ENCODE data around the gene TSPAN17. TPM values are rescaled to one million over a fixed set of nuclear protein-coding genes. Genes with fewer than 3 reads are reported as not detected.

Gene TSPAN17
- polyA plus RNA-seq, 1 experiment: 65.8 TPM

GRCh38 chr5:176637556-176637955 is 9.7 kb upstream of the TSPAN17 start:
- peaks cover 22% of the 10 kb centered on the region for H3K27me3 ChIP-seq (ENCODE audit: control insufficient read depth, insufficient read depth, low read length)
- CTCF ChIA-PET: no interaction called here

GRCh38 chr5:176638437-176638836 is 8.8 kb upstream of the TSPAN17 start:
- DNase-seq (ENCODE audit: low read depth): no peak
- CTCF ChIA-PET: no interaction called here
- no peaks in the 10 kb centered on the region for H3K36me3 ChIP-seq (ENCODE audit: control insufficient read depth, insufficient read depth, low read length)
- TF ChIP-seq CTCF (IDR thresholded peaks at IDR 0.05; ENCODE audit: insufficient read depth, low read depth, low read length): no peak
- H3K27me3 ChIP-seq (ENCODE audit: control insufficient read depth, insufficient read depth, low read length): peaks cover 18% of the 10 kb centered on the region
- POLR2A ChIA-PET: interaction anchor here (0.6 kb wide), 1 partner anchor 101 kb away, joined by 3 read pairs; the partner anchor contains the start of gene RNF44
- H3K4me3 ChIP-seq (ENCODE audit: low read depth, low read length): no peak overlapping the region

More at GRCh38 chr5:176637556-176637955, 9.7 kb upstream of the TSPAN17 start:
- POLR2A ChIA-PET: no interaction called here
- H3K4me3 ChIP-seq (ENCODE audit: low read depth, low read length): no peak overlapping the region
- no peak for DNase-seq (ENCODE audit: low read depth)
- no peaks in the 10 kb centered on the region for H3K36me3 ChIP-seq (ENCODE audit: control insufficient read depth, insufficient read depth, low read length)
- TF ChIP-seq CTCF (IDR thresholded peaks at IDR 0.05; ENCODE audit: insufficient read depth, low read depth, low read length): no peak

- no peaks in the 10 kb centered on the region for H3K36me3 ChIP-seq (ENCODE audit: control insufficient read depth, insufficient read depth, low read length)
- H3K27me3 ChIP-seq (ENCODE audit: control insufficient read depth, insufficient read depth, low read length): peaks cover 15% of the 10 kb centered on the region
- ChIA-PET POLR2A (no interaction called here), CTCF (no interaction called here)
- no peak for TF ChIP-seq CTCF (IDR thresholded peaks at IDR 0.05; ENCODE audit: insufficient read depth, low read depth, low read length)
- H3K4me3 ChIP-seq (ENCODE audit: low read depth, low read length): no peak overlapping the region
- no peak for DNase-seq (ENCODE audit: low read depth)
Measured at GRCh38 chr5:176639208-176639607, 8.1 kb upstream of the TSPAN17 start.

- Histone ChIP-seq H3K27me3 (ENCODE audit: control insufficient read depth, insufficient read depth, low read length) (peaks cover 13% of the 10 kb centered on the region), H3K36me3 (ENCODE audit: control insufficient read depth, insufficient read depth, low read length) (no peaks in the 10 kb centered on the region), H3K4me3 (ENCODE audit: low read depth, low read length) (no peak overlapping the region)
- DNase-seq (ENCODE audit: low read depth): no peak
- POLR2A ChIA-PET: no interaction called here
- no peak for TF ChIP-seq CTCF (IDR thresholded peaks at IDR 0.05; ENCODE audit: insufficient read depth, low read depth, low read length)
- CTCF ChIA-PET: no interaction called here
Measured at GRCh38 chr5:176639981-176640380, 7.3 kb upstream of the TSPAN17 start.

GRCh38 chr5:176640616-176641015 is 6.7 kb upstream of the TSPAN17 start:
- TF ChIP-seq CTCF (IDR thresholded peaks at IDR 0.05; ENCODE audit: insufficient read depth, low read depth, low read length): no peak
- no peak for DNase-seq (ENCODE audit: low read depth)
- ChIA-PET CTCF (interaction anchor here (1.3 kb wide), 1 partner anchor 10 kb away, joined by 3 read pairs; the partner anchor contains the start of gene EIF4E1B), POLR2A (no interaction called here)
- Histone ChIP-seq H3K36me3 (ENCODE audit: control insufficient read depth, insufficient read depth, low read length) (no peaks in the 10 kb centered on the region), H3K4me3 (ENCODE audit: low read depth, low read length) (no peak overlapping the region), H3K27me3 (ENCODE audit: control insufficient read depth, insufficient read depth, low read length) (peaks cover 8% of the 10 kb centered on the region)
